Testis (tissue), 3 donors: ENCODE data around the gene AKR1B1. TPM values are rescaled to one million over a fixed set of nuclear protein-coding genes. Genes with fewer than 3 reads are reported as not detected.

Experiments
- DNase-seq: peaks from one replicate; pipeline ENCODE4 v3.0.0-alpha.2; 2019
- H3K27ac ChIP-seq, 2 donors: fragments of 200-600 bp; sonication (generic); one replicate each; pipeline ENCODE4 v1.5.1; 2019
- H3K27me3 ChIP-seq: fragments of 200-600 bp; sonication (generic); one replicate; pipeline ENCODE4 v1.5.1; 2019
- H3K36me3 ChIP-seq: fragments of 200-600 bp; sonication (generic); one replicate; pipeline ENCODE4 v1.5.1; 2017; ENCODE audit warnings: low read depth; ENCODE audit errors: missing control alignments
- H3K4me1 ChIP-seq: fragments of 200-600 bp; sonication (generic); one replicate; pipeline ENCODE4 v1.5.1; 2019
- H3K4me3 ChIP-seq, 2 donors: fragments of 200-600 bp; sonication (generic); one replicate each; pipeline ENCODE4 v1.5.1; 2017 to 2019
- H3K9me3 ChIP-seq: fragments of 200-600 bp; sonication (generic); one replicate; pipeline ENCODE4 v1.5.1; 2017
- CTCF ChIP-seq, 3 experiments: fragments of 450-650 bp in 2 of 3; fragments of 200-600 bp in 1 of 3; sonication (generic) in 1 of 3; IDR thresholded peaks; one replicate each; pipeline ENCODE4 v1.5.1; 2016 to 2019; ENCODE audit warnings: antibody characterized with exemption in 3 of 3, mild to moderate bottlenecking in 2 of 3, moderate library complexity in 1 of 3
- POLR2A ChIP-seq: fragments of 450-650 bp; IDR thresholded peaks from one replicate; pipeline ENCODE4 v1.6.1; 2017; ENCODE audit warnings: antibody characterized with exemption, mild to moderate bottlenecking, moderate library complexity
- WGBS, 2 donors: methylation state at CpG; one replicate each; pipeline ENCODE4 v1.1.5; 2018; 5-methylcytosine and 5-hydroxymethylcytosine counted together
- intact Hi-C: fragments of 100-400 bp; cut with DNase I; formaldehyde crosslinking; loops from one replicate; pipeline ENCODE4 v1.15.1; 2023; ENCODE audit warnings: low total_unique reads
- polyA plus RNA-seq: library from polyadenylated mRNA; stranded (reverse); fragments of 350-450 nt; fragmentation: Illumina TruSeq; extraction: RNeasy Lipid Tissue Mini Kit (QIAGEN cat#74804); gene quantifications from one replicate; pipeline ENCODE4 v1.2.3, GENCODE V29; 2014; ENCODE audit warnings: low read depth, low replicate concordance; ENCODE audit not compliant: insufficient read depth
- total RNA-seq, 2 donors: library from RNA; depleted of rRNA; stranded (reverse); fragments of >200 nt; gene quantifications; one replicate each; pipeline ENCODE4 v1.2.3, GENCODE V29; 2016

AKR1B1 gene
- total and polyA plus RNA-seq, 3 donors from 2014 or later: 99.8 to 129 (median 105) TPM

DNA sequence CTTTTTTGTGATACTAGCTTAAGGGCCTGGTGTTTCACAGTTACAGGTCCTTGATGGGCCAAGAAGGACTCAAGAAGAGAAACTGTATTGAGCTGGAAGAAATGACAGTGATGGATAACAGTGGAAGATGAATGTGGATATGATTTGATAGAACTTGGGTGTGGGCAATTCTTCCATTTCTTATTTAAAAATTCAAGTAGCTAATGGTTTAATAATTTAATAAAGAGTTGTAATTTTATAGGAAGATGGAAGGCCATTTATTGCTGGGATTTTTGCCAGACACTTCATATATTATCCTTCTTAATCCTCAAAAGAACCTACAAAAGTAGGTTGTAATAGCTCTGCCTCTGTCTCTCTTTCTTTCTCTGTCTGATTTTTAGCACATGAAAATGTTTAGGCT lies 21.3 kb upstream of the AKR1B1 start:
- DNase-seq: no peak
- TF ChIP-seq POLR2A (no peak), CTCF (IDR thresholded peaks at IDR 0.05) (no peak)
- Histone ChIP-seq H3K4me3 (no peak overlapping the region), H3K9me3 (no peaks in the 10 kb centered on the region), H3K27ac (no peak overlapping the region), H3K36me3 (no peaks in the 10 kb centered on the region), H3K4me1 (no peaks in the 10 kb centered on the region), H3K27me3 (no peaks in the 10 kb centered on the region)
- intact Hi-C loops: no loop called here

DNA sequence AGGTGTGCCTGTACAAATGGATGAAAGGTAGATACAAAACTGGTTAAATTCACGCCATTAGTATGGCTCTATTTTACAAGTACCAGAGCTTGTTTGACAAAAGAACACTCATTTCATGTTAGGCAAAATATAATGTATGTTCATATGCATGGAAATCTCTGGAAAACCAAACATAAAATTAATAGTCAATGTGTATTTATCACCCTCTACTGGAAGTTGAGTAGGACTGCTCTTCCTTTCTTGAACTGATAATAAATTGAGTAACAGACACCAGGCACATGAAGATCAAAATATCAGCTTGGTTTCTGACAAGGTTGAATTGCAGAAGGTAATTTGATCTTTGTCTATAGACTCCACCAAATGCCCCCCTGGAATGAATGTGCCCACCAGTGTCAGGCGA lies 19.8 kb upstream of the AKR1B1 start:
- H3K4me3 ChIP-seq: no peak overlapping the region
- H3K36me3 ChIP-seq: no peaks in the 10 kb centered on the region
- no peaks in the 10 kb centered on the region for H3K27me3 ChIP-seq
- 86 to 87% methylated on average over 2 of the region's 2 CpGs for WGBS, 2 donors
- no peak for TF ChIP-seq POLR2A
- no peak for TF ChIP-seq CTCF (IDR thresholded peaks at IDR 0.05)
- H3K9me3 ChIP-seq: no peaks in the 10 kb centered on the region
- H3K27ac ChIP-seq: no peak overlapping the region
- intact Hi-C loops: no loop called here
- no peaks in the 10 kb centered on the region for H3K4me1 ChIP-seq
- DNase-seq: no peak

GRCh38 chr7:134477954-134478353 lies 19.1 kb upstream of the AKR1B1 start:
- no peak overlapping the region for H3K27ac ChIP-seq
- no peak overlapping the region for H3K4me3 ChIP-seq
- no peaks in the 10 kb centered on the region for H3K27me3 ChIP-seq
- H3K4me1 ChIP-seq: no peaks in the 10 kb centered on the region
- intact Hi-C loops: no loop called here
- 65 to 70% methylated on average over 2 of the region's 2 CpGs for WGBS, 2 donors
- H3K9me3 ChIP-seq: no peaks in the 10 kb centered on the region
- TF ChIP-seq POLR2A (no peak), CTCF (IDR thresholded peaks at IDR 0.05) (no peak)
- no peak for DNase-seq
- no peaks in the 10 kb centered on the region for H3K36me3 ChIP-seq

DNA sequence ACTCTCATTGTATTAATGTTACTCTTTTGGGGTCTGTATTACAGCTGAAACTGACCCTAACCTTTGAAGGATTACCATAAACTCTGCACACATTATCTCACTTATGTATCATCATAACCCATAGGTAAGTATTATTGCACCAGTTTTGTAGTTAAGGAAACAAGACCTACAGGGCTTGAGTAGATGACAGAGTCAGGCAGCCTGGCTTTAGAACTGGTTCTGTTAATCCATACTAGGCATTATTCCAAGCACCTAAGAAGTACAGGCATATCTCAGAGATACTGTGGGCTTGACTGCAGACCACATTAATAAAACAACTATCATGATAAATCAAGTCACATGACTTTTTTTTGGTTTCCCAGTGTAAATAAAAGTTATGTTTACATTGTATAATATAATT lies 17.1 kb upstream of the AKR1B1 start:
- intact Hi-C loops: no loop called here
- Histone ChIP-seq H3K27me3 (no peaks in the 10 kb centered on the region), H3K27ac (no peak overlapping the region), H3K4me1 (no peaks in the 10 kb centered on the region), H3K4me3 (no peak overlapping the region), H3K36me3 (no peaks in the 10 kb centered on the region), H3K9me3 (no peaks in the 10 kb centered on the region)
- TF ChIP-seq CTCF (IDR thresholded peaks at IDR 0.05): no peak
- TF ChIP-seq POLR2A: no peak
- no peak for DNase-seq

DNA sequence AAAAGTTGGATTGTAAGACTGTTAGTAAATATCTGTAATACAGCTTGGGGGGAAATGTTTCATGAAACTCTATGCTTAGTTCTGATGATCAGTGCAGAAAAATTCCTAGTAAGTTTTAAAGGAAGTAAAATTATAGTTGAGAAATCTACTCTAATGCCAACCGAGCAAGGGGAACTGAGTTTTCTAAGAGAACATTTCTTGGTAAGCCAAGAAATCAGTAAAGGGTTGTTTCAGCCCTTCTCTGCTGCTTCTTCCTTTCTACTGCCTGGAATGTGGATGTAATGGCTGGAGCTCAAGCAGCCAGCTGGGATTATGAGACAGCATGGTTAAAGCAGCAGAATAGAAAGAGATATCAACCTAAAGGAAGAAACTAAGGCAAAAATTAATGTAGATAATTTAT lies 15.9 kb upstream of the AKR1B1 start:
- H3K27me3 ChIP-seq: no peaks in the 10 kb centered on the region
- WGBS, 2 donors: 81 to 93% methylated on average over 1 of the region's 1 CpG
- no peaks in the 10 kb centered on the region for H3K36me3 ChIP-seq
- no peaks in the 10 kb centered on the region for H3K4me1 ChIP-seq
- H3K4me3 ChIP-seq: no peak overlapping the region
- intact Hi-C loops: no loop called here
- no peak for DNase-seq
- no peaks in the 10 kb centered on the region for H3K9me3 ChIP-seq
- no peak overlapping the region for H3K27ac ChIP-seq
- TF ChIP-seq POLR2A (no peak), CTCF (IDR thresholded peaks at IDR 0.05) (no peak)
